ENCODE measurements around the gene TUBG1. TPM values are rescaled to one million over a fixed set of nuclear protein-coding genes. Genes with fewer than 3 reads are reported as not detected.

TUBG1 gene
- total and polyA plus RNA-seq, 4 donors, result 12.5 to 51.1 (median 27.1) TPM

GRCh38 chr17:42655528-42655927 is 46.0 kb downstream of the TUBG1 start:
- Histone ChIP-seq H3K4me3 (ENCODE audit: low read depth in 1 of 3, low read length in 3 of 3) (no peak overlapping the region), H3K9me3 (ENCODE audit: control insufficient read depth in 4 of 4, low read length in 3 of 4) (no peaks in the 10 kb centered on the region), H3K27ac (ENCODE audit: low read depth in 1 of 2, low read length in 2 of 2) (no peak overlapping the region), H3K36me3 (ENCODE audit: control insufficient read depth in 4 of 4, insufficient read depth in 3 of 4, low read depth in 1 of 4, low read length in 3 of 4) (no peaks in the 10 kb centered on the region), H3K27me3 (ENCODE audit: control insufficient read depth in 4 of 4, insufficient read depth in 4 of 4, low read length in 3 of 4) (no peaks in the 10 kb centered on the region), H3K4me1 (ENCODE audit: control insufficient read depth in 4 of 4, insufficient read depth in 4 of 4, low read length in 3 of 4) (peaks cover 0 to 7% (median 5%) of the 10 kb centered on the region in 4 donors), H3K9ac (ENCODE audit: low read depth in 1 of 2, low read length in 2 of 2) (no peak overlapping the region)
- no peak for DNase-seq (ENCODE audit: low spot score)
- no peak for TF ChIP-seq HNF4A (conservative IDR thresholded peaks at IDR 0.05)
- WGBS, result 70% methylated on average over 2 of the region's 2 CpGs

- Histone ChIP-seq H3K9me3 (ENCODE audit: control insufficient read depth in 4 of 4, low read length in 3 of 4) (no peaks in the 10 kb centered on the region), H3K4me1 (ENCODE audit: control insufficient read depth in 4 of 4, insufficient read depth in 4 of 4, low read length in 3 of 4) (peaks cover 0 to 7% (median 5%) of the 10 kb centered on the region in 4 donors), H3K36me3 (ENCODE audit: control insufficient read depth in 4 of 4, insufficient read depth in 3 of 4, low read depth in 1 of 4, low read length in 3 of 4) (no peaks in the 10 kb centered on the region), H3K27me3 (ENCODE audit: control insufficient read depth in 4 of 4, insufficient read depth in 4 of 4, low read length in 3 of 4) (no peaks in the 10 kb centered on the region), H3K9ac (ENCODE audit: low read depth in 1 of 2, low read length in 2 of 2) (no peak overlapping the region), H3K27ac (ENCODE audit: low read depth in 1 of 2, low read length in 2 of 2) (no peak overlapping the region), H3K4me3 (ENCODE audit: low read depth in 1 of 3, low read length in 3 of 3) (no peak overlapping the region)
- WGBS, result 94% methylated on average over 9 of the region's 9 CpGs
- no peak for DNase-seq (ENCODE audit: low spot score)
- no peak for TF ChIP-seq FOXA1 (IDR thresholded peaks at IDR 0.05)
- TF ChIP-seq ZBTB33 (IDR thresholded peaks at IDR 0.05), result no peak
- TF ChIP-seq EGR1 (IDR thresholded peaks at IDR 0.05; ENCODE audit: low read depth in 2 of 2), result no peak
- no peak for TF ChIP-seq TAF1 (conservative IDR thresholded peaks at IDR 0.05)
- TF ChIP-seq RXRA (IDR thresholded peaks at IDR 0.05), result no peak
- no peak for TF ChIP-seq NR2F2 (IDR thresholded peaks at IDR 0.05)
- no peak for TF ChIP-seq SP1 (IDR thresholded peaks at IDR 0.05)
- no peak for TF ChIP-seq HNF4G (IDR thresholded peaks at IDR 0.05)
- no peak for TF ChIP-seq YY1 (IDR thresholded peaks at IDR 0.05)
- no peak for TF ChIP-seq CTCF (IDR thresholded peaks at IDR 0.05; ENCODE audit: low read depth, low read length, missing input control)
- TF ChIP-seq REST (IDR thresholded peaks at IDR 0.05), result no peak
- no peak for TF ChIP-seq MAX (IDR thresholded peaks at IDR 0.05)
- no peak for TF ChIP-seq JUND (IDR thresholded peaks at IDR 0.05)
- no peak for TF ChIP-seq HNF4A (conservative IDR thresholded peaks at IDR 0.05)
- no peak for TF ChIP-seq ATF3 (IDR thresholded peaks at IDR 0.05)
- no peak for TF ChIP-seq RAD21 (IDR thresholded peaks at IDR 0.05)
These were observed 48.5 kb downstream of the TUBG1 start for GRCh38 chr17:42657824-42658588.

Data from liver (tissue), 9 donors.